Neural cell (in vitro differentiated cells): Measurements from ENCODE around the gene IFI6.

Experiments
- EZH2 ChIP-seq: fragments of 200-600, 300-800 bp; shearing (Covaris generic), sonication (generic); IDR thresholded peaks from 2 replicates; pipeline ENCODE4 v1.6.1; 2014; ENCODE audit warnings: antibody characterized with exemption, low read length, borderline replicate concordance, mild to moderate bottlenecking; ENCODE audit not compliant: insufficient read depth, poor library complexity, severe bottlenecking
- POLR2AphosphoS5 ChIP-seq: IDR thresholded peaks from 2 replicates; pipeline ENCODE4 v1.6.1; 2012
- SMC3 ChIP-seq: fragments of 450-650 bp; conservative IDR thresholded peaks from 2 replicates; pipeline ENCODE4 v1.6.1; 2014; ENCODE audit warnings: antibody characterized with exemption, mild to moderate bottlenecking, moderate library complexity; ENCODE audit not compliant: poor library complexity
- TF ChIP-seq, protein P1 (sequence below): fragments of 450-650 bp; IDR thresholded peaks from 2 replicates; pipeline ENCODE4 v1.5.1; 2014; ENCODE audit warnings: antibody characterized with exemption, mild to moderate bottlenecking, moderate library complexity; ENCODE audit not compliant: poor library complexity, severe bottlenecking
- TF ChIP-seq, protein P2 (sequence below): IDR thresholded peaks from 2 replicates; pipeline ENCODE4 v1.6.1; 2012; ENCODE audit warnings: borderline replicate concordance

DNA sequence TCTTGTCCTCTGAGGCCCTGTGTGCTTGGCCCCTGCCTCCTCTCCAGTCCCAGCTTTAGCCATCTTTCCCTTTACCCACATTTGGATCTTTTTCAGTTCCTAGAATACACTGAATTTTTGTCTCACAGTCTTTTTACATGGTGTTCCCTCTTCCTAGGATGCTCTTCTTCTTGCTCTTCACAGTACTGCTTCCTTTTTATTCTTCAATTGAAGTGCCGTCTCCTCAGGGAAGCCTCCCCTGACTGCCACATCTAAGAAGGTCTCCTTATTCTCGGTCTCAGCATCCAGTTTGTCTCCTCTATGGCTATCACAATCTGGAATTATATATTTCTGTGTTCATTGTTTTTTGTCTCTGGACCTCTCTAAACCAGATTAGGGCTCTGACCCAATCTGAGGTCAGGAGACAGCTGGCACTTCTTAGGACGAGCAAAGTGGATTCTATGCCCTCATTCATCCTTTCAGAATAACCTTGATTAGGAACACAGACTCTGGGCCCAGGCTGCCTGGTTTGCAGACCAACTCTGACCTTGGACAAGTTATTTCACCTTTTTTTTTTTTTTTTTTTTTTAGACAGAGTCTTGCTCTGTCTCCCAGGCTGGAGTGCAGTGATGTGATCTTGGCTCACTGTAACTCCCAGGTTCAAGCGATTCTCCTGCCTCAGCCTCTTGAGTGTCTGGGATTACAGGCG, 33.8 kb downstream of the IFI6 start:
- TF ChIP-seq, protein P1, sequence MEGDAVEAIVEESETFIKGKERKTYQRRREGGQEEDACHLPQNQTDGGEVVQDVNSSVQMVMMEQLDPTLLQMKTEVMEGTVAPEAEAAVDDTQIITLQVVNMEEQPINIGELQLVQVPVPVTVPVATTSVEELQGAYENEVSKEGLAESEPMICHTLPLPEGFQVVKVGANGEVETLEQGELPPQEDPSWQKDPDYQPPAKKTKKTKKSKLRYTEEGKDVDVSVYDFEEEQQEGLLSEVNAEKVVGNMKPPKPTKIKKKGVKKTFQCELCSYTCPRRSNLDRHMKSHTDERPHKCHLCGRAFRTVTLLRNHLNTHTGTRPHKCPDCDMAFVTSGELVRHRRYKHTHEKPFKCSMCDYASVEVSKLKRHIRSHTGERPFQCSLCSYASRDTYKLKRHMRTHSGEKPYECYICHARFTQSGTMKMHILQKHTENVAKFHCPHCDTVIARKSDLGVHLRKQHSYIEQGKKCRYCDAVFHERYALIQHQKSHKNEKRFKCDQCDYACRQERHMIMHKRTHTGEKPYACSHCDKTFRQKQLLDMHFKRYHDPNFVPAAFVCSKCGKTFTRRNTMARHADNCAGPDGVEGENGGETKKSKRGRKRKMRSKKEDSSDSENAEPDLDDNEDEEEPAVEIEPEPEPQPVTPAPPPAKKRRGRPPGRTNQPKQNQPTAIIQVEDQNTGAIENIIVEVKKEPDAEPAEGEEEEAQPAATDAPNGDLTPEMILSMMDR = no peak
- TF ChIP-seq, protein P2, sequence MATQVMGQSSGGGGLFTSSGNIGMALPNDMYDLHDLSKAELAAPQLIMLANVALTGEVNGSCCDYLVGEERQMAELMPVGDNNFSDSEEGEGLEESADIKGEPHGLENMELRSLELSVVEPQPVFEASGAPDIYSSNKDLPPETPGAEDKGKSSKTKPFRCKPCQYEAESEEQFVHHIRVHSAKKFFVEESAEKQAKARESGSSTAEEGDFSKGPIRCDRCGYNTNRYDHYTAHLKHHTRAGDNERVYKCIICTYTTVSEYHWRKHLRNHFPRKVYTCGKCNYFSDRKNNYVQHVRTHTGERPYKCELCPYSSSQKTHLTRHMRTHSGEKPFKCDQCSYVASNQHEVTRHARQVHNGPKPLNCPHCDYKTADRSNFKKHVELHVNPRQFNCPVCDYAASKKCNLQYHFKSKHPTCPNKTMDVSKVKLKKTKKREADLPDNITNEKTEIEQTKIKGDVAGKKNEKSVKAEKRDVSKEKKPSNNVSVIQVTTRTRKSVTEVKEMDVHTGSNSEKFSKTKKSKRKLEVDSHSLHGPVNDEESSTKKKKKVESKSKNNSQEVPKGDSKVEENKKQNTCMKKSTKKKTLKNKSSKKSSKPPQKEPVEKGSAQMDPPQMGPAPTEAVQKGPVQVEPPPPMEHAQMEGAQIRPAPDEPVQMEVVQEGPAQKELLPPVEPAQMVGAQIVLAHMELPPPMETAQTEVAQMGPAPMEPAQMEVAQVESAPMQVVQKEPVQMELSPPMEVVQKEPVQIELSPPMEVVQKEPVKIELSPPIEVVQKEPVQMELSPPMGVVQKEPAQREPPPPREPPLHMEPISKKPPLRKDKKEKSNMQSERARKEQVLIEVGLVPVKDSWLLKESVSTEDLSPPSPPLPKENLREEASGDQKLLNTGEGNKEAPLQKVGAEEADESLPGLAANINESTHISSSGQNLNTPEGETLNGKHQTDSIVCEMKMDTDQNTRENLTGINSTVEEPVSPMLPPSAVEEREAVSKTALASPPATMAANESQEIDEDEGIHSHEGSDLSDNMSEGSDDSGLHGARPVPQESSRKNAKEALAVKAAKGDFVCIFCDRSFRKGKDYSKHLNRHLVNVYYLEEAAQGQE = no peak
- TF ChIP-seq SMC3 = no peak
- TF ChIP-seq EZH2 = no peak
- no peak for TF ChIP-seq POLR2AphosphoS5
